NOMO-1 treated with dmso at 0.1 percent for 144 hours (cell line): Measurements from ENCODE around the gene SLC4A4.

Experiments used
- DNase-seq: peaks from one replicate; lab custom pipeline; 2025; ENCODE audit not compliant: unreplicated experiment; lab: John Stamatoyannopoulos, UW

The SLC4A4 gene

GRCh38 chr4:71338846-71339593 lies at the start of gene SLC4A4:
Gene SLC4A4 (plus strand): TSS chr4:71339020.
- DNase-seq = peak; percentile 47

- no peak for DNase-seq
Observed at GRCh38 chr4:71290074-71290473, 48.7 kb upstream of the SLC4A4 start.

- DNase-seq = no peak
Observed at GRCh38 chr4:71290476-71290875, 48.3 kb upstream of the SLC4A4 start.

GRCh38 chr4:71292228-71292627 lies 46.6 kb upstream of the SLC4A4 start:
- DNase-seq = no peak

GRCh38 chr4:71293705-71294104 lies 45.1 kb upstream of the SLC4A4 start:
- DNase-seq = no peak

GRCh38 chr4:71294301-71294700 lies 44.5 kb upstream of the SLC4A4 start:
- no peak for DNase-seq

- DNase-seq = no peak
Observed at GRCh38 chr4:71296945-71297344, 41.9 kb upstream of the SLC4A4 start.

GRCh38 chr4:71300362-71300761 lies 38.5 kb upstream of the SLC4A4 start:
- DNase-seq = no peak

GRCh38 chr4:71300964-71301363 lies 37.9 kb upstream of the SLC4A4 start:
- no peak for DNase-seq

- DNase-seq = no peak
Observed at GRCh38 chr4:71303287-71303686, 35.5 kb upstream of the SLC4A4 start.

GRCh38 chr4:71303850-71304249 lies 35.0 kb upstream of the SLC4A4 start:
- no peak for DNase-seq

- no peak for DNase-seq
Observed at GRCh38 chr4:71304289-71304850, 34.5 kb upstream of the SLC4A4 start.

- no peak for DNase-seq
Observed at GRCh38 chr4:71307729-71308128, 31.1 kb upstream of the SLC4A4 start.

- no peak for DNase-seq
Observed at GRCh38 chr4:71322425-71322824, 16.4 kb upstream of the SLC4A4 start.

- no peak for DNase-seq
Observed at GRCh38 chr4:71333368-71333767, 5.5 kb upstream of the SLC4A4 start.

GRCh38 chr4:71333960-71334359 lies 4.9 kb upstream of the SLC4A4 start:
- DNase-seq = no peak

- DNase-seq = no peak
Observed at GRCh38 chr4:71334465-71334882, 4.3 kb upstream of the SLC4A4 start.

- no peak for DNase-seq
Observed at GRCh38 chr4:71343670-71344466, 5.0 kb downstream of the SLC4A4 start.

GRCh38 chr4:71346710-71347109 lies 7.9 kb downstream of the SLC4A4 start:
- no peak for DNase-seq

GRCh38 chr4:71348586-71348985 lies 9.8 kb downstream of the SLC4A4 start:
- DNase-seq = no peak

GRCh38 chr4:71355045-71355444 lies 16.2 kb downstream of the SLC4A4 start:
- no peak for DNase-seq

- no peak for DNase-seq
Observed at GRCh38 chr4:71355971-71356370, 17.2 kb downstream of the SLC4A4 start.
